ENCODE results near the gene EEF1G. TPM values are rescaled to one million over a fixed set of nuclear protein-coding genes. Genes with fewer than 3 reads are reported as not detected.

Gene EEF1G
- total RNA-seq (2022) (1,510 and 1,855 TPM in 2 replicates), Bru-seq, nascent RNA (percentile 92 among the genes with signal in this experiment), BruChase-seq, experiment 1, labeled RNA remaining after a 6-hour chase (percentile 84 among the genes with signal in this experiment), BruChase-seq, experiment 2, labeled RNA remaining after a 2-hour chase (percentile 70 among the genes with signal in this experiment)
- long read RNA-seq, transcript EEF1G-203 (9 exons, 2,496 nt): minor isoform, 61 of 2,666 reads
- long read RNA-seq, transcript EEF1G-201 (10 exons, 1,523 nt): major isoform, 2,506 of 2,666 reads
- long read RNA-seq, partial matches to known transcripts: 80 of 2,666 reads
- long read RNA-seq, other reads (novel, unspliced or antisense): 19 of 2,666 reads

- H3K9me3 Mint-ChIP-seq (ENCODE audit: unreplicated experiment): no peaks in the 10 kb centered on the region
- peak; percentile 100 for DNase-seq (ENCODE audit: unreplicated experiment)
- ChIA-PET CTCF (interaction anchor here (0.7 to 1.3 kb wide), 8 partner anchors 15 to 179 kb away, joined by 3 to 5 read pairs (median 4); no protein-coding TSS in a partner anchor), POLR2A (interaction anchor here (0.6 to 6.9 kb wide), 51 partner anchors 9 to 996 kb away, joined by 3 to 164 read pairs (median 6); partner anchors contain the start of genes AHNAK, B3GAT3, C11orf98 and CSKMT)
- H3K27me3 Mint-ChIP-seq (ENCODE audit: insufficient read depth, unreplicated experiment): no peaks in the 10 kb centered on the region
- TF ChIP-seq CTCF (IDR thresholded peaks at IDR 0.05; ENCODE audit: unreplicated experiment): no peak
- intact Hi-C loops (cut with micrococcal nuclease): loop anchor here (1.0 to 5.0 kb wide), 2 partner anchors 18 to 39 kb away; partner anchors contain the start of genes EML3, ROM1 and TUT1
- H3K4me3 Mint-ChIP-seq (ENCODE audit: unreplicated experiment): peak within 1 kb of the TSS; percentile 100
- BruUV-seq (replicated peaks): no TSS peak
- H3K36me3 Mint-ChIP-seq (ENCODE audit: insufficient read depth, unreplicated experiment): peaks cover 76% of the 10 kb centered on the region
- H3K27ac Mint-ChIP-seq (ENCODE audit: low read depth, unreplicated experiment): peak within 1 kb of the TSS; percentile 100
- peaks cover 30% of the 10 kb centered on the region for H3K4me1 Mint-ChIP-seq (ENCODE audit: insufficient read depth, unreplicated experiment)
These were observed at the start of gene EEF1G for GRCh38 chr11:62573592-62574362. TSS of gene EEF1G (minus strand) at chr11:62573891. CDS start at chr11:62573842, 49 bp downstream.

- peaks cover 50% of the 10 kb centered on the region for H3K36me3 Mint-ChIP-seq (ENCODE audit: insufficient read depth, unreplicated experiment)
- CTCF ChIA-PET: interaction anchor here (0.6 to 2.5 kb wide), 9 partner anchors 9 to 227 kb away, joined by 3 to 17 read pairs (median 4); partner anchors contain the start of genes EML3, ROM1 and TUT1
- H3K4me1 Mint-ChIP-seq (ENCODE audit: insufficient read depth, unreplicated experiment): peaks cover 12% of the 10 kb centered on the region
- H3K9me3 Mint-ChIP-seq (ENCODE audit: unreplicated experiment): no peaks in the 10 kb centered on the region
- no peak for DNase-seq (ENCODE audit: unreplicated experiment)
- peak overlapping the region; percentile 92 for H3K27ac Mint-ChIP-seq (ENCODE audit: low read depth, unreplicated experiment)
- intact Hi-C loops (cut with micrococcal nuclease): no loop called here
- POLR2A ChIA-PET: interaction anchor here (0.5 to 7.3 kb wide), 29 partner anchors 11 to 839 kb away, joined by 3 to 149 read pairs (median 7); partner anchors contain the start of genes AHNAK, C11orf98, CSKMT and EEF1G
- H3K27me3 Mint-ChIP-seq (ENCODE audit: insufficient read depth, unreplicated experiment): no peaks in the 10 kb centered on the region
- TF ChIP-seq CTCF (IDR thresholded peaks at IDR 0.05; ENCODE audit: unreplicated experiment): no peak
- H3K4me3 Mint-ChIP-seq (ENCODE audit: unreplicated experiment): peak overlapping the region; percentile 97
- TSS peak; percentile 100 for BruUV-seq (replicated peaks)
These were observed 48.9 kb upstream of the EEF1G start for GRCh38 chr11:62622476-62623089.

GRCh38 chr11:62621567-62622470 is 48.1 kb upstream of the EEF1G start, which contains the start of gene B3GAT3:
TSS of gene B3GAT3 (minus strand) at chr11:62621986. CDS start at chr11:62621947, 39 bp downstream.
- ChIA-PET CTCF (interaction anchor here (0.6 to 2.5 kb wide), 8 partner anchors 9 to 33 kb away, joined by 3 to 17 read pairs (median 4); partner anchors contain the start of genes EML3, ROM1 and TUT1), POLR2A (interaction anchor here (0.5 to 7.3 kb wide), 42 partner anchors 11 to 1696 kb away, joined by 3 to 149 read pairs (median 5); partner anchors contain the start of genes AHNAK, C11orf98, CSKMT and EEF1G)
- Mint-ChIP-seq H3K36me3 (ENCODE audit: insufficient read depth, unreplicated experiment) (peaks cover 49% of the 10 kb centered on the region), H3K4me1 (ENCODE audit: insufficient read depth, unreplicated experiment) (peaks cover 12% of the 10 kb centered on the region), H3K27ac (ENCODE audit: low read depth, unreplicated experiment) (peak within 1 kb of the TSS; percentile 92), H3K4me3 (ENCODE audit: unreplicated experiment) (peak within 1 kb of the TSS; percentile 97), H3K27me3 (ENCODE audit: insufficient read depth, unreplicated experiment) (no peaks in the 10 kb centered on the region), H3K9me3 (ENCODE audit: unreplicated experiment) (no peaks in the 10 kb centered on the region)
- no TSS peak for BruUV-seq (replicated peaks)
- intact Hi-C loops (cut with micrococcal nuclease): loop anchor here (2.0 kb wide), 1 partner anchor 31 kb away; the partner anchor contains the start of gene TUT1
- DNase-seq (ENCODE audit: unreplicated experiment): peak; percentile 98
- no peak for TF ChIP-seq CTCF (IDR thresholded peaks at IDR 0.05; ENCODE audit: unreplicated experiment)
